Femur (tissue), 1 donor: ENCODE measurements around the gene SCO2.
"Not testable (repeated sequence)": the region's sequence is repeated elsewhere in the genome, so short reads cannot be mapped to it uniquely, and the experiment has no call there.

ENCODE experiments used
- DNase-seq: peaks from one replicate; pipeline ENCODE4 v3.0.0-alpha.2; 2017

Gene SCO2

GRCh38 chr22:50550395-50550794 lies 25.0 kb upstream of the SCO2 start:
- DNase-seq: no peak

GRCh38 chr22:50548921-50549790 lies 23.8 kb upstream of the SCO2 start:
- no peak for DNase-seq

- DNase-seq: no peak
Observed at GRCh38 chr22:50548040-50548920, 22.9 kb upstream of the SCO2 start.

- no peak for DNase-seq
Observed at GRCh38 chr22:50547263-50547985, 22.0 kb upstream of the SCO2 start.

- no peak for DNase-seq
Observed at GRCh38 chr22:50546326-50547262, 21.2 kb upstream of the SCO2 start.

- no peak for DNase-seq
Observed at GRCh38 chr22:50545522-50546325, 20.3 kb upstream of the SCO2 start, which contains the start of gene KLHDC7B. TSS of gene KLHDC7B (plus strand) at chr22:50545899. CDS start at chr22:50546244, 345 bp downstream.

GRCh38 chr22:50544746-50545253 lies 19.4 kb upstream of the SCO2 start:
- DNase-seq: no peak

- peak; percentile 77 for DNase-seq
Observed at GRCh38 chr22:50544078-50544745, 18.8 kb upstream of the SCO2 start.

GRCh38 chr22:50542416-50542927 lies 17.1 kb upstream of the SCO2 start:
- DNase-seq: no peak

GRCh38 chr22:50541667-50542026 lies 16.2 kb upstream of the SCO2 start:
- not testable (repeated sequence) for DNase-seq

GRCh38 chr22:50540381-50540780 lies 15.0 kb upstream of the SCO2 start:
- DNase-seq: no peak

- no peak for DNase-seq
Observed at GRCh38 chr22:50537765-50538164, 12.4 kb upstream of the SCO2 start.

GRCh38 chr22:50536226-50536625 lies 10.8 kb upstream of the SCO2 start:
- no peak for DNase-seq

GRCh38 chr22:50535113-50535512 lies 9.7 kb upstream of the SCO2 start:
- DNase-seq: no peak

GRCh38 chr22:50533856-50534711 lies 8.7 kb upstream of the SCO2 start:
- DNase-seq: peak; percentile 27

GRCh38 chr22:50532824-50533796 lies 7.7 kb upstream of the SCO2 start:
- DNase-seq: no peak

- DNase-seq: peak; percentile 84
Observed at GRCh38 chr22:50531962-50532674, 6.7 kb upstream of the SCO2 start.
